Measurements from ENCODE around the gene GPBP1.
"Not testable (repeated sequence)": the region's sequence is repeated elsewhere in the genome, so short reads cannot be mapped to it uniquely, and the experiment has no call there.

Gene GPBP1

DNA sequence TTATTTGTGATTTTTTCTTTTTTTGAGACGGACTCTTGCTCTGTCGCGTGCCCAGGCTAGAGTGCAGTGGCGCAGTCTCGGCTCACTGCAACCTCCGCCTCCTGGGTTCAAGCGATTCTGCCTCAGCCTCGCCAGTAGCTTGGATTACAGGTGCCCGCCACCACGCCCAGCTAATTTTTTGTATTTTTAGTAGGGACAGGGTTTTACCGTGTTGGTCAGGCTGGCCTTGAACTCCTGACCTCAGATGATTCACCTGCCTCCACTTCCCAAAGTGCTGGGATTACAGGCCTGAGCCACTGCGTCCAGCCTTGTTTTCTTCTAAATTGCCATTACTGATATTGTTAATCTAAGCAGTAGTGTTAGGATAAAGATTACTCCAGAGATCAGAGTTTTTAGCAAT lies 4.4 kb downstream of the GPBP1 start:
- not testable (repeated sequence) for DNase-seq

DNA sequence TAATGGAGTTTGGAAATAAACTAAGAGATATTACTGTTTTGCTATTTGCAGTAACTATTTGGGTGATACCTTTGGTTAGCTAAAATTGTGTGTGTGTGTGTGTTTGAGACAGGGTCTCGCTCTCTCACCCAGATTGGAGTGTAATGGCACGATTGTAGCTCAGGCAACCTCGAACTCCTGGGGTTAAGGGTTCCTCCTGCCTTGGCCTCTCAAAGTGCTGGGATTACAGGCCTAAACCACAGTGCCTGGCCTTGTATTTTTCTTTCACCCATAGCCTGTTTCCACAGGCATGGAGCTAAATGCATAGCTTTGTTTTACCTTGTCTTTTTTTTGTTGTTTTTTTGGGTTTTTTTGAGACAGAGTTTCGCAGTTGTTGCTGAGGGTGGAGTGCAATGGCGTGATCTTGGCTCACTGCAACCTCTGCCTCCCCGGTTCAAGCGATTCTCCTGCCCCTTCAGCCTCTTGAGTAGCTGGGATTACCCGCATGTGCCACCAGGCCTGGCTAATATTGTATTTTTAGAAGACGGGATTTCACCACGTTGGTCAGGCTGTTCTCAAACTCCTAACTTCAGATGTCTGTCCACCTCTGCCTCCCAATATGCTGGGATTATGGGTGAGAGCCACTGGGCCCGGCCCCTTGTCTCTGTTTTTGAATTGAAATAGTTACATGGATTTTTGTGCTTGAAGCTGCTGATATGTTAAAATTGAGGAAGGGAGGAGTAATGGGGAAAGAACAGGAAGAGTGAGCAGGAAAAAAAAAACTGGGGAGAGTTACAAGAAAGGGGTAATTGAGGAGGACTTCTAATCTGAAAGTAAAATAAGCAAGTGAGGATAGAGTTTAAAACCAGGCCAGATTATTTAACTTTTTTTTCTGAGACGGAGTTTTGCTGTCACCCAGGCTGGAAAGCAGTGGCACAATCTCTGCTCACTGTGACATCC lies 5.7 kb downstream of the GPBP1 start:
- DNase-seq = no peak

DNA sequence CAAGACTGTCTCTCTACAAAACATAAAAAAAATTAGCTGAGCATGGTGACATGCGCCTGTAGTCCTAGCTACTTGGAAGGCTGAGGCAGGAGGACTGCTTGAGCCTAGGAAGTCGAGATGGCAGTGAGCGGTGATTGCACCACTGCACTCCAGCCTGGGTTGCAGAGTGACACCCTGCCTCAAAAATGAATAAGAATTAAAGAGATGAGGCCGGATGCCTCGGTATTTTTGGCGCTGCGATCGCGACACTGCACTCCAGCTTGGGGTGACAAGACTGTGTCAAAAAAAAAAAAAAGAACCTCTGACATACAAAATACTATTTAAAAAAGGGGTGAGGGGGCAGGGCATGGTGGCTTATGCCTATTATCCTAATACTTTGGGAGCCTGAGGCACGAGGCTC lies 7.3 kb downstream of the GPBP1 start:
- no peak for DNase-seq

DNA sequence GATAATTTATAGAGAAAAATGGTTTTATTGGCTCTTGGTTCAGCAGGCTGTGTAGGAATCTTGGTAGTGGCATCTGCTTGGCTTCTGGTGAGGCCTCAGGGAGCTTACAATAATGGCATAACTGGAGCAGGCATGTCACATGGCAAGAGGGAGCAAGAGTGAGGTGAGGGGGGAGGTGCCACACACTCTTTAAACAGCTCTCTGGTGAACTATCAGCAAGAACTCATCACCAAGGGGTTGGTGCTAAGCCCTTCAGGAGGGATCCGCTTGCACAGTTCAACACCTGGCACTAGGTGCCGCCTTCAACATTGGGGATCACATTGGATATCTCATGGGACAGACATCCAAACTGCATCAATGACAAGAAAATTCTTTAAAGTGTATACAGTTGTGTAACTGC lies 10.5 kb downstream of the GPBP1 start:
- no peak for DNase-seq

DNA sequence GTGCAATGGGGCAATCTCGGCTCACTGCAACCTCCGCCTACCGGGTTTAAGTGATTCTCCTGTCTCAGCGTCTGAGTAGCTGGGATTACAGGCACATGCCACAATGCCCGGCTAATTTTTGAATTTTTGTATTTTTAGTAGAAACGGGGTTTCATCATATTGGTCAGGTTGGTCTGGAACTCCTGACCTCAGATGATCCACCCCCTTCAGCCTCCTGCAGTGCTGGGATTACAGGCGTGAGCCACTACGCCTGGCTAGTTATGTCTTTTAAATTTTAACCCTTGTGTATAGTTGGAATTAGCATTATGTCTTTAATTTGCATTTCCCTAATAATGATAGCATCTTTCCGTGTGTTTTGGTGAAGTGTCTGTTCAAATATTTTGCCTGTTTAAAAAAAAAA lies 11.5 kb downstream of the GPBP1 start:
- DNase-seq = no peak

DNA sequence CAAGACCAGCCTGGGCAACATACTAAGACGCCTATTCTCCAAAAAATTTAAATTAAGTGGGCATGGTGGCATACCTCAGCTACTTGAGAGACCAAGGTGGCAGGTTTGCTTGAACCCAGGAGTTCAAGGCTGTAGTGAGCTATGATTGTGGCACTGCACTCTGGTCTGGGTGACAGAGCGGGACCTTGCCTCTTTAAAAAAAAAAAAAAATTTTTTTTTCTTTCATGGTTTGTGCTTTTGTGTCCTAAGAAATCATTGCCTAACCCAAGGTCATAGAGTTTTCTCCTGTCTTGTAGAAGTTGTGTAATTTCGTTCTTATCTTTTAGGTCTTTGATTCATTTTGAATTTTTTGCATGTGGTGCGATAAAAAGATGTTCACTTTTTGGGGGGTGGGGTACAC lies 12.3 kb downstream of the GPBP1 start:
- DNase-seq = no peak

DNA sequence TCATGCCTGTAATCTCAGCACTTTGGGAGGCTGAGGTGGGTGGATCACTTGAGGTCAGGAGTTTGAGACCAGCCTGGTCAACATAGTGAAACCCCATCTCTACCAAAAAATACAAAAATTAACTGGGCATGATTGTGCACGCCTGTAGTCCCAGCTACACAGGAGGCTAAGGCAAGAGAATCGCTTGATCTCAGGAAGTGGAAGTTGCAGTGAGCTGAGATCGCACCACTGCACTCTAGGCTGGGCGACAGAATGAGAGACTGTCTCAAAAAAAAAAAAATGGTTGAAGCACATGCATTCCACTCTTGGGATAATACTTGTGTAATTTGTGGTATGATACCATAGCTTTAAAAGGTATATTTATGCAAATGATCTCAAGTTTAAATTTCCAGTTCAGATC lies 14.1 kb downstream of the GPBP1 start:
- not testable (repeated sequence) for DNase-seq

DNA sequence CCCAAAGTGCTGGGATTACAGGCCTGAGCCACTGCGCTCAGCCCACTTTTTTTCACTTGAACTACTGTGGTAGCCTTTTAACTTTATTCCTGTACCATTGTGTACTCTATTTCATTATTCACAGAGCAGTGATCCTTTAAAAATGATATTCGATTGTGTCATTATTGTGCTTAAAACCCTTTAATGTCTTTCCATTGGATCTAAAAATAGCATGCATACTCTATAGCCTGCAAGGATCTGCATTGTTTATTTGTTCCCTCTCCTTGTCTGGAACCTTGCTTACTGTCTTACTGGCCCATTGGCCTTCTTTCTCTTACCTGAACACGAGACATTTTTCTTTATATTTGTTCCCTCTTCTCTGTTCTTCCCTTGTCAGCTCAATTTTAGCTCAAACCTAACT lies 15.7 kb downstream of the GPBP1 start:
- DNase-seq = no peak

DNA sequence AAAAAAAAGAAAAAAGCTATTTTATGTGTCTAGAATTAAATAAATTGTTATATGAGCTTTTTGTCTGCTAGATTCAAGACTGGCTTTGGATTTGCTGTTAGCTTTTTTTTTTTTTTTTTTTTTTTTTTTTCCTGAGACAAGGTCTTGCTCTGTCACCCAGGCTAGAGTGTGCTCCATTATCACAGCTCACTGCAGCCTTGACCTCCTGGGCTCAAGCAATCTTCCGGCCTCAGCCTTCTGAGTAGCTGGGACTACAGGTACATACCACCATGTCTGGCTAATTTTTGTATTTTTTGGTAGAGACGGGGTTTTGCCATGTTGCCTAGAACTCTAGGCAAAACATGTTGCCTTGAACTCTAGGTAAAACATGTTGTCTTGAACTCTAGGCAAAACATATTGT lies 16.7 kb downstream of the GPBP1 start:
- DNase-seq = no peak

DNA sequence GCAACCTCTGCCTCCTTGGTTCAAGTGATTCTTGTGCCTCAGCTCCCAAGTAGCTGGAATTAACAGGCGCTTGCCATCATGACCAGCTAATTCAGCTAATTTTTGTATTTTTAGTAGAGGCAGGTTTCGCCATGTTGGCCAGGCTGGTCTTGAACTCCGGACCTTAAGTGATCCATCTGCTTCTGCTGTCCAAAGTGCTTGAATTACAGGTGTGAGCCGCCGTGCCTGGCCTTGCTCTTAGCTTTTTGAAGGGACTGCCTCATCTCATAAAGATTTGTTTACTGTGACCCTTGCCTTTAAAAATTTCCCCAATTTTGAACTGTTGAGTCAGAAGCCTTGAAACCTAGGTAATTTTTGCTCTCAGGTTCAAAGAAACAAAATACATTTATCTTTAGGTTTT lies 17.3 kb downstream of the GPBP1 start:
- DNase-seq = no peak

DNA sequence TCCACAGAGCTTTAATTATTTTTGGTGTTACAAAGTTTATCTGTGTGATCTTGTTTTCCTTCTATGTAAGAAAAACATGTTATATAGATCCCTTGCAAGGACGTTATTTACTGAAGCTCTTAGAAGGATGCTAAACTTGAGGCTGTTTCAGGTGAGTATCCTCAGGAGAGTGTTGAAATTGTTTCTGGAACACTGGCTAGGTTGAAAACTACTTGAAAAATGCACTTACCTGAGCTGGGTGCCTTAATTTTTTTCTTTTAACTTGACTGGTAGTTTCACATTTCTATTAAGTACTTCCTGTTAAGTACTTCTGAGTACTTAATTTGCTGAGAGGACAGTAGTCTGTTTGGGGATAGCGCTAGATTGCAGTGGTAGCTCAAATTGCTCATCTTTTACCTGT lies 18.1 kb downstream of the GPBP1 start:
- no peak for DNase-seq

DNA sequence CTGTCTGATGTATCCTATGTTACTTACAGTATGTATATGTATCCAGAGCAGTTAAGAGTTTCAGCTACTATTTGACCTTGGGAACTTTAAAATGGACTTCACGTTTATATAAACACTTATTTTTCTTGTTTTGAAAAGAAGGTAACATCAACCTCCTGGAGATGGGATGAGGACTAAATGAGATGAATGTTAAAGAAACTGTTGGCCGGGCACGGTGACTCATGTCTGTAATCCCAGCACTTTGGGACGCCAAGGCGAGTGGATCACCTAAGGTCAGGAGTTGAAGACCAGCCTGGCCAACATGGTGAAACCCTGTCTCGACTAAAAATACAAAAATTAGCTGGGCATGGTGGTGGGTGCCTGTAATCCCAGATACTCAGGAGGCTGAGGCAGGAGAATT lies 19.0 kb downstream of the GPBP1 start:
- DNase-seq = not testable (repeated sequence)

DNA sequence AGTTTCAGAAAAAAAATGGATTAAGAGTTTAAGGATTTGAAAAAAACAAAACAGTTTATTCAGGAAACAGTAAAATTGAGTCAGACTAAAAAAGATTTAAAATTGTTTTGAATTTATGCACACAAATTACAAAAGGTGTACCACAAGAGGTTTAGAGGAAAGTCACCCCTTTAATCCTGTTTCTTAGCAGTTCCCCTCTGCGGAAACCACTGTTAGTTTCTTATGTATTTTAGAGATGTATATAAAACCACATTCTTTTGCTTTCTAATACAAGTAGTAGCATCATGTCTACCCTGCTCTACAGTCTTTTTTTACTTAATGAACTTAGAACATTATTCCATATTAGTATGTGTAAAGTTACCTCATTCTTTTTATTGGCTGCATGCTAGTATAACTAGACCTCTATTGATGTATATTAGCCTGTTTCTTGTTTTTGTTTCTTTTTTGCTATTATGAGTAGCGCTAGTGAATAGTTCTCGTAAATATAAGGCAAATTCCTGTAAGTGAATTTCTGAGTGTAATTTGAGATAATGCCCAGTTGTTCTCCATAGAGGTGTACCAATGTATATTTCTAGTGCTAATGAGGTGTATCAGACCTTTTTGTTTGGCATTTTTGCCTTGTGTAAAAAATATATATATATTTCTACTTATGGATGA lies 20.0 kb downstream of the GPBP1 start:
- no peak for DNase-seq

DNA sequence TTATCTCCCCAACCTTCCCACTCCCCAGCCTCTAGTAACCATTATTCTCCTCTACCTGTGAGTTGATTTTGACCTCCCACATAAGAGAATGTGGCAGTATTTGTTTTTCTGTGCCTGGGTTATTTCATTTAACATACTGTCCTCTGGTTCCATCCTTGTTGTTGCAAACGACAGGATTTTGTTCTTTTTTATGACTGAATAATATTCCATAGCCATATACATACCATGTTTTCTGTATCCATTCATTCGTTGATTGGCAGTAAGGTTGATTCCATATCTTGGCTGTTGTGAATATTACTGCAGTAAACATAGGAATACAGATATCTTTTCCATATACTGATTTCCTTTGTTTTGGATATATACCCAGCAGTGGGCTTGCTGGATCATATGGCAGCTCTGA lies 20.8 kb downstream of the GPBP1 start:
- no peak for DNase-seq

DNA sequence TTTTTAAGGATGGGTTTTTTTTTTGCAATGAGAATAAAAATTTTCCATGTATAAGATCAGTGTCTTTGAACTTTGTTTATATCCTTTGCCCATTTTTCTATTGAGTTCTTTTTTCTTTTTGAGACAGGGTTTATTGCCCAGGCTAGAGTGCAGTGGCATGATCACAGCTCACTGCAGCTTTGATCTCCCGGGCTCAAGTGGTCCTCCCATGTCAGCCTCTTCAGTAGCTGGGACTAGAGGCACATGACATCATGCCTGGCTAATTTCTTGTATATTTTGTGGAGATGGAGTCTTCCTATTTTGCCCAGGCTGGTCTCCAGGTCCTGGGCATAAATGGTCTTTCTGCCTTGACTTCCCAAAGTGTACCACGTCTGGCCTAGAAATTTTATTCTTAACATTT lies 21.2 kb downstream of the GPBP1 start:
- no peak for DNase-seq

DNA sequence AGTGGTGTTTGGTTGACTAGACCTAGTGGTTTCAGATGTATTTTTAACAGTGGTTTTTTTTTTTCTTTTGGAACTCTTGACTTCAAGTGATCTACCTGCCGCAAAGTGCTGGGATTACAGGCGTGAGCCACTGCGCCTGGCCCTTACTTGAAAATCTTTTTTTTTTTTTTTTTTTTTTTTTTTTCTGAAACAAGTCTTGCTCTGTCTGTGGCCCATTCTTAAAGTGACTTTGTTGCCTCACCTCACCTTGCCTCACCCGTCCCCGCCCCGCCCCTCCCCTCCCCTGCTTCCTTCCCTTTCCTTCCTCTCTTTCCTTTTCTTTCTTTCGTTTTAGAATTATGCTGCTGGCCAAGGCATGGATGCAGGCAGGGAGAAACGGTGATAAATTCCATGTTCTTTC lies 26.0 kb downstream of the GPBP1 start:
- no peak for DNase-seq

DNA sequence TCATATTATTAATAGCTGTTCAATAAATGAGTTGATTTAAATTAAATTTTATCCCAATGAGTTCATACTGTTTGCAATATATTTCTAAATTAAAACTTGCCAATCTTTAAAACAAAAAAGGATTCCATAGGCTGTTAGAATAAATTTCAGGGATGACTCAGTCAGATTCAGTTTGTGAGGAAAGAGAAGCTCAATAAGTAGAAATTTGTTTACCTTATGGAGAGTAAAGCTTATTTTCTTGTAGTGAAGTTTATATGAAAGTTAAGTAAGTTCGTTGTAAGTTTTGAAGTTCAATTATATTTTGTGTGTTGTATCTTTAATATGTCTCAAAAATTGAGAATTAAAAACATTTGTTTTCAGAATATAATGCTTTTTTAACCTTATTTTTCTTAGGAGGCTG lies 29.0 kb downstream of the GPBP1 start:
- DNase-seq = no peak

DNA sequence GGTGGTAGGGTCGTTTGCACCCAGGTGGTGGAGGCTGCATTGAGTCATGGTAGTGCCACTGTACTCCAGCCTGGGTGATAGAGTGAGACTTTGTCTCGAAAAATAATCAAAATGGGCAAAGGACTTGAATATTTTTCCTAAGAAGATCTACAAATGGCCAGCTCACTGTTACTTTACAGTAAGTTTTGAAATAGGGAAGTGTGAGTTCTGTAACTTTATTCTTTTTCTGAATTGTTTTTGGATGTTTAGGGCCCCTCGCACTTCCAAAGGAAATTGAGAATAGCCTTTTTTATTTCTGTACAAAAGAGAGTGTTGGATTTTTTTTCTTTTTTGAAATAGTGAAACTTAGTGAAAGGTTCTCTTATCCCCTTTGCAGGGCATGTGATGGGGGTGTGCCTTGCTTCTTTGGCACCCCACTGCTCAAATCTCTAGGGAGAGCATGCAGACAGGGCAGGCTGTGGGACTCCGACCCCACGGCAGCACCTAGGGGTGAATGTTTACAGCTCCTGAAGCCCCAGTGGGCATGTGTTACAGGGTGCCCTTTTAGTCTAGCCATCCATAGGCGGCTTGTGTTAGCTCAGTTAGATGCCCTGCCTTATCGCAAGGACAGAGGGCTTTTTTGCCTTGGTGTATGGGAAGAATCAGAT lies 33.3 kb downstream of the GPBP1 start:
- no peak for DNase-seq

DNA sequence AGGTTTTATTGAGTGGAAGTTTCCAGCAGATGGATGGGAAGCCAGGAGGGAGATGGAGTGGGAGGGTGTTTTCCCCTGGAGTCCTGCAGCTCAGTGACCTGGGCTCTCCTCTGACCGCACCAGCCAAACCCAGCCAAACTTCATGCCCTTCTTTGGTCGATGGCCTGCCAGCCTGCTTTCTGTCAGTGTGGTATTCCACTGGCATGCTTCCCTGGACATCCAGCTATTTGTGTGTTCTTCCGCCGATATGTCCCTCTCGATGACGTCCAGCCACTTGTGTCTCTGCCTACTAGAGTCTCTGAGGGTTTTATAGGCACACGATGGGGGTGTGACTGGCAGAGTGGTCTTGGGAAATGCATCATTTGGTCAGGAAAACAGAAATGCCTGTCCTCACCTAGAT lies 33.8 kb downstream of the GPBP1 start:
- DNase-seq = no peak

DNA sequence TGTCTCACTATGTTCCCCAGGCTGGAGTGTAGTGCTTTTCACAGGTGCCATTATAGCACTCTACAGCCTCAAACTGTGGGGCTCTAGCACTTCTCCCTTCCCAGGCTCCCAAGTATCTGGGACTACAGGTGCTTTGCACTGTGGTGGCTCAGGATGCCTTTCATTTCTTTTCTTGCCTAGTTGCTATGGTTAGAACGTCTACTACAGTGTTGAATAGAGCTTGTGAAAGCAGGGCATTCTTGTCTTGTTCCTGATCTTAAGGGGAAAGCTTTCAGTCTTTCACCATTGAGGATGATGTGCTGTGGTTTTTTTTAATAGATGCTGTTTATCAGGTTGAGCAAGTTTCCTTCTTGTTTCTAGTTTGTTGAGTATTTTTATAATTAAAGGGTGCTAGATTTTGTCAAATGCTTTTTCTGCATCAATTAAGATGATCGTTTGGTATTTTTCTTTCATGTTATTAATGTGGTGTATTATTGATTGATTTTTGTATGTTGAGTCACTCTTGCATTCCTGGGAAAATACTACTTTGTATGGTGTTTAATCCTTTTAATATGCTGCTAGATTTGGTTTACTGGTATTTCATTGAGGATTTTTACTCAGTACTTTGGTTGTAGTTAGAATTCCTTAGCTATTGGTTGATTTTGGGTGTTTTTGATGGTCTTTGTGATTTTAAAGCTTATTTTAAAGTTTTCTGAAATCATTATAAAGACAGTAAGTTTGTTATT lies 35.6 kb downstream of the GPBP1 start:
- peak; percentile 27 for DNase-seq

DNA sequence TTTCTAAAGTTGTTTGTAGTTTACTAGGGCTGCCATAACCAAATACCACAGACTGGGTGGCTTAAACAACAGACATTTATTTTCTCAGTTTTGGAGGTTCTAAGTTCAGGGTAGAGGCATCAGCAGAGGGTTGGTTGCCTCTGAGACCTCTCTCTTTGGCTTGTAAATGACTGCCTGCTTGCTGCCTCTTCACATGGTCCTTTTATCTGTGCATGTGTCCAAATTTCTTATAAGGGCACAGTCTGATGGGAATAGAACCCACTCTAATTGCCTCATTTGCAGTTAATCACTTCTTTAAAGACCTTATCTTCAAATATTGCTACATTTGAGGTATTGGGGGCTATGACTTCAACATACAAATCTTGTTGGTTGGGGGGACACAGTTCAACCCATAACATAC lies 36.8 kb downstream of the GPBP1 start:
- no peak for DNase-seq

DNA sequence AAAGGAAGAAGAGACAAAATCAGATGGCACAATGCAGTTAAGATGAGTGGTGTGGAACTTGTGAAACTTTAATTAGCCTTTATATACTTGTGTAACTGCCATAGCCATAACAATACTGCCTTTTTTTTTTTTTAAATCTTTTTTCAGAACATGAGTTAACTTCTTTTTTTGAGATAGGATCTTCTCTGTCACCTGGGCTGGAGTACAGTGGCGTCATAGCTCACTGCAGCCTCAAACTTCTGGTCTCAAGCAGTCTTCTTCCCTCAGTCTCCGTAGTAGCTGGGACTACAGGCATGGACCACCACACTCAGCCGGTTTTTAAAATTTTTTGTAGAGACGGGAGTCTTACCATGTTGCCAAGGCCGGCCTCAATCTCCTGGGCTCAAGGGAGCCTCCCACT lies 37.2 kb downstream of the GPBP1 start:
- no peak for DNase-seq

DNA sequence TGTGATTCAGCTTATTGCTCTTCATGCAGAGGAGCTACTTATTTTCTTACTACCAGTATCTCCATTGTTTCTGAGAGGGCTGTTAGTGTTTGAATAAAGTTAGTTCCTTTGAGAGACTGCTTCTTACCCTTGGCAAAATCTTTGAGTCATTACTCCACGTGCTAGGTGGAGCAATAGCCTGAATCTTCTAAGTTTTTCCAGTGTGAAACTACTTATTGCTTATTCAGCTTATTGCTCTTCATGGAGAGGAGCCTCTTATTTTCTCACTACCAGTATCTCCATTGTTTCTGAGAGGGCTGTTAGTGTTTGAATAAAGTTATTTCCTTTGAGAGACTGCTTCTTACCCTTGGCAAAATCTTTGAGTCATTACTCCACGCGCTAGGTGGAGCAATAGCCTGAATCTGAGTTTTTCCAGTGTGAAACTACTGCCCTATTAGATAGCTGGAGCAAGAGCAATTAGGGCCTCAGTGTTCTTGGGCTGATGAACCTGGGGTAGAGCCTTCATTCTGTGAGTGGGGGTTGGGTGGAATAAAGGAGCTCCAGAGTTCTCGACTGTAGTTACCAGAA lies 41.9 kb downstream of the GPBP1 start:
- DNase-seq = no peak
